COLO668 (cell line): ENCODE results near the gene TMEM41A.

Experiments
- DNase-seq: peaks from one replicate; lab custom pipeline; 2025; ENCODE audit not compliant: unreplicated experiment; lab: John Stamatoyannopoulos, UW

The TMEM41A gene

GRCh38 chr3:185498503-185499396 lies at the start of gene TMEM41A:
Gene TMEM41A (minus strand): TSS chr3:185499035. CDS start chr3:185498961, 74 bp downstream.
- DNase-seq: peak; percentile 89

DNA sequence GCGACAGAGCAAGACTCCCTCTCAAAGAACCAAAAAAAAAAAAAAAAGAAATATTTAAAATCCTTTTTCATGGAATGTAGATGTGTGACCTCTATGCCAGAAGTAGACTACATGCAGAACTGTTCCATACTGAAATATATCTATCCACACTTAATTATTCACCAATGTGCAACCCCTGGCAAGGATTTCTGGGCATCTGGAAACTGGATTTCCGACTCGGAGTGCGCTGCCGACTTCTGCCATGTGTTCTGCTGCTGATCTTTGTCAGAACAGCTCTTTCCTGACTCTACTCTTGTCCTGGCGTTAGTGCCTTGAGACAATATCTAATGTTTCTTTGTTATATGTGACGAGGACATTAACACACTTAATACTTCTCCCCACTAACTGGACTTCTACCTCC lies 41.9 kb upstream of the TMEM41A start:
- no peak for DNase-seq

GRCh38 chr3:185539934-185540333 lies 41.1 kb upstream of the TMEM41A start:
- DNase-seq: no peak

- no peak for DNase-seq
Observed at GRCh38 chr3:185537369-185537970, 38.6 kb upstream of the TMEM41A start.

- no peak for DNase-seq
Observed at GRCh38 chr3:185534511-185534910, 35.7 kb upstream of the TMEM41A start.

DNA sequence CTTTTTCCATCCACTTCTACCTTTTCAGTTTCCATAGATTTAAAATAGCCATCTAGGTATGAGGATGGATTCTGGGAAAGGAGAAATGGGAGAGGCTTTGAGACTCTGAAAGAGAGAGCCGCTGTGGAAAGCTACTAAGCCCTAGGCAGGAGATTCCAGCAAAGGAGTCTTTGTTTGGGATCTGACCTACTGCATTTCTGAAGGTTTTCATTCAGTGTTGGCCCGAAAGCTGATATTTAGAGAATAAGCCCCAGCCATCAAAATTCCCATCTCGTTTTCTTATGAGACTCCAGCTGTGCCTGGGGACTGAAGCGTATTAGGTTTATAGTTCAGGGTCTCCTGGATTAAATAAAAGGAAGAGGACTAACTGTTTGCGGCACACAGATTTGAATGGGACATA lies 34.1 kb upstream of the TMEM41A start:
- DNase-seq: no peak

DNA sequence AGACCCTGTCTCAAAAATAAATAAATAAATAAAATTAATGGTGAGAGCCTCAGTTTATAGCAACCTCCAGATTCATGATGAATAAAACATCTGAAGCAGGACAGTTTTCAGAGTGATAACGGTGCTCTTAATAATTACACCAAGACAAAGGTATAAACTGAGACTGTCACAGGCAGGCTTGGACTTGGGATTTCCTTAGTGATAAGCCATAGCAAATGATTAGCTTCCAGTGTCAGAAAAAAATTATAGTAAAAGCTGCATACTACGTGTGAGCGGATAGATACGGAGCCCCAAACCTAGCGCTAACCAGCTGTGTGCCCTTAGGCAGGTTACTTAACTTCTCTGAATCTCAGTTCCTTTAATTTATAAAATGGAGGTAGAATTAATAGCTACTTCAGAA lies 32.0 kb upstream of the TMEM41A start:
- DNase-seq: no peak

DNA sequence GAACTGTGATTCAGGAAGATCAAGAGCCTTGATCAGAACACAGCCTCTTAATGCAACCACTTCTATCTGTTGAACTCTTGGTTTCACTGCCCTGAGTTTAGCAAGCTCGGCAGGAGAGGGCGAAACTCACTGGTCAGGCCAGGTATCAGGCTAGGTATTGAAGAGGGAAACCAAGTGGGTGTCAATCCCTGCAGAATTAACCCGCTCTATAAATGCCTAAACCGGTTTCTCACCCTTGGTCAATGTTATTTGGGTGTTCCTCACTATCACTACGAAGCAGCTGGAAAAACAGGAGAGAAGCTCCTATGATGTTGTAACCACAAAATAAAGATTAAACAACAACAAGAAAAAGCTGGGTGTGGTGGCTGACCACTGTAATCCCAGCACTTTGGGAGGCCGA lies 29.7 kb upstream of the TMEM41A start:
- DNase-seq: no peak

DNA sequence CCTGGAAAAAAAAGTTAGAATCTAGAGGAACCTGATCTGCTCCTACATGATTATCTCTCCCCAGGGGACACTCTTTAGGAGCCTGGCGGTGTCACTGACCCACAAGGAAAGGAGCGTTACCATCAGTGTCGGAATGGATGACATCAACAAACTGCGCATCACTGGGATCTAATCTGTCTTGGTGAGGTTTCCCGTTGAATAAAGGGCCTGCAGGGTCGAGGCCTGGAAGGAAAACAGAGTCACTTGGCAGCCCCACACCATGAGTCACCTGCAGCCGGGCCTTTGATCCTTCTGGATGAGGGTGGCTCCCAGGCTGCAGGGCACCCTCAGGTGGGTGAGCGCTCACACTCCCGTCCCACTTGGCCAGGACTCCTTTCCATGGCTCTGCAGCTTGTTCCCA lies 28.5 kb upstream of the TMEM41A start:
- DNase-seq: no peak

DNA sequence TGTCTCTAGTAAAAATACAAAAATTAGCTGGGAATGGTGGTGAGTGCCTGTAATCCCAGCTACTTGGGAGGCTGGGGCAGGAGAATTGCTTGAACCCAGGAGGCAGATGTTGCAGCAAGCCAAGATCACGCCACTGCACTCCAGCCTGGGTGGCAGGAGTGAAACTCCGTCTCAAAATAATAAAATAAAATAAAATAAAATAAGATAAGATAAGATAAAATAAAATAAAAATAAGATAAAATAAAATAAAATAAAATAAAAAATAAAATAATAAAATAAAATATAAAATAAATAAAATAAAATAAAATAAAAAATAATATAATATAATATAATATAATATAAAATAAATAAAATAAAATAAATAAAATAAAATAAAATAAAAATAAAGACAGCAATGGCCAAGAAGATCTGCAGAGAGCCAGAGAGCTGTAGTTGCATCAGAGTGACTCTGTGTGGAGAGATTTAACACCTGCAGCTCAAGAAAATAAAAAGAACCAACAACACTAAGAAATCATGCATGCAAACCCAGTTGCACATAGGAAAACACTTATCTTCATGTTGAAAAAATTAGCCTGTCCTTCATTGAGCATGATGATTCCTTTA lies 27.6 kb upstream of the TMEM41A start:
- DNase-seq: no peak

DNA sequence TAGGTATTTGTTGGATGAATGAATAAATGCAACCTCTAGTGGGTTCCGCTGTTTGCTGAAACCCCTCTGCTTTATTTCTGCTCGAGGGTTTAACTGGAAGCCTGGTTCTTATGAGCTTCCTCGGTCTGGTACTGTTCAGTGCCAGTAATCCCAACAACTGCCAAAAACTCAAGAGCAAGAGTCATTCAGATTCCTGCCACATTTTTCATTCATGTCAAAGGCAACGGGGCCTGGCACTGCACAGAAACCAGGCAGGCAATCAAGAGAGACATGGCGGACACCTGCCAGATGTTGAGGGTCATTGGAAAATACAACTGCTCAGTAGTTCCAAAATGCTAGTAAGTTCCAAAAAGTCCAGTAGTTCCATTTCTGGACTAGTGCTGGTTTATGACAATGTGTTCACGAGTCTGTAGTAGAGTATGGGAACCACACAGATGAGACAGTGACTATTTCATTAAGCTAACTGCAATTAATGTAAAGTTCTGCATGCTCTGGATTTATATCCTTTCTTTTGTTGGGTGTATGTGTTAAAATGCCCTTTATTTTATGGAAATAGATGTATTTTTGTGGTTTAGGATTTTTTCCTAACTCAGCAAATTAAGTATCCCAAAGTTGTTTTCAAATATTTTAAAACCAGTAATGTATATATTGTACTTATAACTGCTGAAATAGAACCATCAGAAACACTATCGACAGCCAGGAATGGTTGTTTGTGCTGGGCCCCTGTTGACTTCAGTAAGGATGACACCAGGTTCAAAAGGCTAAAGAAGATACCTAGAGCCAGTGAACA lies 22.7 kb upstream of the TMEM41A start:
- DNase-seq: no peak

GRCh38 chr3:185519021-185519420 lies 20.2 kb upstream of the TMEM41A start:
- DNase-seq: no peak

DNA sequence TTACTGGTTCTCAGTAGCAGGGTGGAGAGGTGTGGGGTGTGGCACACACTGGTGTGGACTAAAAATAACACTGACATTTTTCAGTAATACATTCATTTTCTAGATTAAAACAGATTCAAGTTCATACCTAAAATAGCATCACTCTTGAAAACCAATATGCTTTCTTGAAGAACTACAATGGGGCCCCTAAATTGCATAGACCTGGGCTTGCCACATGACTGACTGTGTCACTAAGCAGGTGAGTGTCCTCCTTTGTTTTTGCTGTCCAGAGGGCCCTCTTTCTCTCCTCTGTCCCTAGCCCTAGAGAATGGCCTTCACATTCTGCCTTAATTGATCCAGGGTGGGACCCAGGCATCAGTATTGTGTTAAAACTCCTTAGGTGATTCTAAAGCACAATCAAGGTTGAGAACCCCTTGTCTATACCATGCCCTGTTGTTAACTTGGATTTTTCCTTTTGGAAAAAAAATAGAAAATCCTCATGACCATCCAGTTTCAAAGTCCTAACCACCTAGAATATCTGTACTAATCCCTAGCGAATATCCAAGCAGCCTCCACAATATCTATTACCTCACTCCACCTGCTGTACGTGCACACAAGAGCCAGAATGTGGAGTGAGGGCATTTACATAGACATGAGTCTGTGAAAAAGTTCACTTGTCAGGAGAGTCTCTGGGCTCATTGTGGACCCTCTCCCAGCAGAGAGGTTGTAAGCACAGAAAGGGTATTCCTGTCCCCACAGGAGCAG lies 18.7 kb upstream of the TMEM41A start:
- DNase-seq: no peak

DNA sequence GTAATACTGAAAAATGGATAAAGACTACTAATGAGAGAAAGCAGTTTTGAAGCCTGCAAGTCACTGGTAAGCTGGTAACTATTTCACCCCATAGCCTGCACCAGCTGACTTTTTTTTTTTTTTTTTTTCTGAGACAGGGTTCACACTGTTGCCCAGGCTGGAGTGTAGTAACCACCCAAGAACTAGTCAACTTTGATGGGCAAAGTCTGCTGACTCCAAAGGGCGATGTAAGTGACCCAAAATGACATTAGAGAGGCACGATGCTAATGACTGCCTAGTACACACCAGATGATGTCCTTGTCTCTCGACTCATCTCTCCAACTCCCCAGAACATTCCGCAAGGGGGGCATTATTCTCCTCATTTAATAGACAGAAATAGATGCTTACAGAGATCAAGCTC lies 12.9 kb upstream of the TMEM41A start:
- no peak for DNase-seq

DNA sequence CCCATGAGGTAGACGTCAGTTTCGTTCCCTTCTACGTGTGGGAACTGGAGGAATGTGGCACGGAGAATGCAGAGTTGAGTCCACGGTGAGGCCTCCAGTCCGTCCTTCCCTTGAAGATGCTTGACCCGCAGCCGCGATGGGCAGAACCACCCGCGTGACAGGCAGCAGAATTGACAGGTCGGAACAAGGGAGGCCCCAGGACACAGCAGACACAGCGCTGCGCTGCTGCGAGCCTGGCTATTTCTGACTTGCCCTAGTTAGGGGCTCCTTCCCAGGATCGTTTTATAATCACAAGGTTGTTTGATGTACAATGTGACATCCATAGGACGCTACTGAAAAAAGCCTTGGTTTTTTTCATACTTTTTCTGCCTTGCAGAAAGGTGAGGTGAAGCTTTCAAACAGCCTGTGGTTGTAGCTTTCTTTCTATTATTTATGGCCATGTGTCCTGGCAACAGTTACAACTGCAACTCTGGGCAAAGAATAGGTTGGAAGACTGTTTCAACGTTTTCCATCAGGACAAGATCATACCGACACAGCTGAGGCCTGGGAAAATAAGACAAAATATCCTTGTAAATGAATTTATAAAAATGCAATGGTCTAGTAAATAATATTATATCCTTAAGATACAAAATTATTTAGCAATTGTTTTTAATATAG lies 9.6 kb upstream of the TMEM41A start:
- no peak for DNase-seq

GRCh38 chr3:185507883-185508282 lies 9.0 kb upstream of the TMEM41A start:
- DNase-seq: no peak

DNA sequence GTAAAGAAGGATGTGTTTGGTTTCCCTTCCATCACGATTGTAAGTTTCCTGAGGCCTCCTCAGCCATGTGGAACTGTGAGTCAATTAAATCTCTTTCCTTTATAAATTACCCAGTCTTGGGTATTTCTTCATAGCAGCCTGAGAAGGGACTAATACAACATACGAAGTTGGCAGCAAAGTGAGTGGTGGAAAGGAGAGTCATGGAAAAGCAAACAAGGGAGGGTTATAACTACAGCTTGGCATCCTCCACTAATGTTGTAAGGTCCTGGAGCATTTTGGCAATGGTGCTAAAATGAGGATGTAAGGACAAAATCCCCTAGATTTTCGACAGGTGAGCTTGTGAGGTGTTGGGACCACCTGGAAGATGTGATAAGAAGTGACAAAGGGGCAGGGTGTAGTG lies 5.8 kb upstream of the TMEM41A start:
- no peak for DNase-seq

- no peak for DNase-seq
Observed at GRCh38 chr3:185503521-185503920, 4.7 kb upstream of the TMEM41A start.

DNA sequence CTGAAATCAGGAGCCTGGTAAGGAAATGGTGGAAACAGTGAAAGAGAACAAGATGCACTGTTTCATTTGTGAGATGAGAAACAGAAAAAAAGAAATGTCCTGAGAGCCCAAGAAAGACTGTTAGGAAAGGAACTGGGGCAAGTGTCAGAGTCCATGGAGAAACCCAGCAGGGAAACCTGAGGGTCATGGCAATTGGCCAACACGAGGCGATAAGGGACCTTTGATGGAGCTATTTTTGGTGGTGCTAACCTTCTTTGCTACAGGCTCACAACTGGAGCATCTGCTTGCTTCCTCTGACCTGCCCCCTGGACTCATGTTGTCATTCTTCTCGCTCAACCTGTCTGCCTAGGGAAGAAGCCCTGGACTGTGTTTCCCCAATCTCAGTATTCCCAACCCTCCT lies 4.2 kb upstream of the TMEM41A start:
- DNase-seq: no peak

DNA sequence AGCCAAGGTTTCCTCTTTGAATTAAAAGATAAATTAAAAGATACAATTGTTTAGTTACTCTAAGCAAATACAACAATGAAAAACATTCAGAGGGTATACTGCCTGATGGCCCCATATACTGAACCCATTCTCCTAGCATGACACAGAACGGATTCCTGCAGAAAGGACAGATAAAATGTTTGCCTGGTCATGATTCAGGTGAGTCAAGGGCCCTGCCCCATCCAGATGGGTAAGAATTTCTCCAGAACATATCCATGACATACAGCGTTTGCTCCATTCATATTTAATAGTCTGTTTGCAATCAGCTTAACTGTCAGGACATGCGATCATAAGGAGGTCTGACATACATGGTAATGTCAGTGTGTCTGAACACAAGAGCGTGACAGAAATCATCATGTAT lies 8.6 kb downstream of the TMEM41A start:
- DNase-seq: no peak
